HepG2 (cell line): ENCODE data around the gene SPRN.

ENCODE experiments used
- ATM ChIP-seq: fragments of 450-650 bp; IDR thresholded peaks from 2 replicates; pipeline ENCODE4 v1.7.1; 2017; ENCODE audit warnings: mild to moderate bottlenecking, borderline replicate concordance
- CTCF ChIP-seq: sonication (generic); formaldehyde crosslinking; IDR thresholded peaks from 2 replicates; pipeline ENCODE4 v1.5.0; 2020; ENCODE audit warnings: mild to moderate bottlenecking, missing genetic modification reagents, moderate library complexity
- JUN ChIP-seq: sonication (generic); formaldehyde crosslinking; IDR thresholded peaks from 2 replicates; pipeline ENCODE4 v1.4.0; 2020; ENCODE audit warnings: mild to moderate bottlenecking, missing genetic modification reagents
- ZNF543 ChIP-seq: sonication (generic); formaldehyde crosslinking; IDR thresholded peaks from 2 replicates; pipeline ENCODE4 v1.4.0; 2020; ENCODE audit warnings: mild to moderate bottlenecking, missing genetic modification reagents

- TF ChIP-seq CTCF (CRISPR knock-in tag) (no peak), ATM (no peak), JUN (CRISPR knock-in tag) (no peak), ZNF543 (CRISPR knock-in tag) (no peak)
Observed at GRCh38 chr10:133451346-133451745, 26.9 kb upstream of the SPRN start.
